SJCRH30 (cell line): ENCODE measurements around the gene HCFC1R1. TPM values are rescaled to one million over a fixed set of nuclear protein-coding genes. Genes with fewer than 3 reads are reported as not detected.
A peak's percentile ranks its signal among the peaks of the same experiment; 100 is the strongest.

Experiments
- DNase-seq, 2 experiments: peaks; one replicate each; pipeline ENCODE4 v3.0.0-alpha.2; 2015 to 2020
- H3K27ac ChIP-seq: fragments of 250-450 bp; sonication (Bioruptor Pico); 2 replicates; pipeline ENCODE4 v1.5.1; 2020; ENCODE audit warnings: mild to moderate bottlenecking, moderate library complexity
- H3K27me3 ChIP-seq: fragments of 250-450 bp; sonication (Bioruptor Pico); 2 replicates; pipeline ENCODE4 v1.5.1; 2020; ENCODE audit warnings: mild to moderate bottlenecking, moderate library complexity
- H3K36me3 ChIP-seq: fragments of 250-450 bp; sonication (Bioruptor Pico); 2 replicates; pipeline ENCODE4 v1.5.1; 2020; ENCODE audit warnings: mild to moderate bottlenecking, moderate library complexity
- H3K4me1 ChIP-seq: fragments of 250-450 bp; sonication (Bioruptor Pico); 2 replicates; pipeline ENCODE4 v1.5.1; 2020; ENCODE audit warnings: mild to moderate bottlenecking, moderate library complexity
- H3K4me3 ChIP-seq: fragments of 250-450 bp; sonication (Bioruptor Pico); 2 replicates; pipeline ENCODE4 v1.5.1; 2020; ENCODE audit warnings: mild to moderate bottlenecking, moderate library complexity
- H3K9me3 ChIP-seq: fragments of 250-450 bp; sonication (Bioruptor Pico); replicated peaks from 2 replicates; pipeline ENCODE4 v1.5.1; 2020; ENCODE audit warnings: mild to moderate bottlenecking, moderate library complexity
- total RNA-seq: library from RNA; depleted of rRNA; stranded (reverse); fragments of >200 nt; shearing (Covaris generic); gene quantifications from 2 replicates; pipeline ENCODE4 v1.2.3, GENCODE V29; 2014

The HCFC1R1 gene
- total RNA-seq, 1 experiment from 2014 or later = 18.9 TPM

DNA sequence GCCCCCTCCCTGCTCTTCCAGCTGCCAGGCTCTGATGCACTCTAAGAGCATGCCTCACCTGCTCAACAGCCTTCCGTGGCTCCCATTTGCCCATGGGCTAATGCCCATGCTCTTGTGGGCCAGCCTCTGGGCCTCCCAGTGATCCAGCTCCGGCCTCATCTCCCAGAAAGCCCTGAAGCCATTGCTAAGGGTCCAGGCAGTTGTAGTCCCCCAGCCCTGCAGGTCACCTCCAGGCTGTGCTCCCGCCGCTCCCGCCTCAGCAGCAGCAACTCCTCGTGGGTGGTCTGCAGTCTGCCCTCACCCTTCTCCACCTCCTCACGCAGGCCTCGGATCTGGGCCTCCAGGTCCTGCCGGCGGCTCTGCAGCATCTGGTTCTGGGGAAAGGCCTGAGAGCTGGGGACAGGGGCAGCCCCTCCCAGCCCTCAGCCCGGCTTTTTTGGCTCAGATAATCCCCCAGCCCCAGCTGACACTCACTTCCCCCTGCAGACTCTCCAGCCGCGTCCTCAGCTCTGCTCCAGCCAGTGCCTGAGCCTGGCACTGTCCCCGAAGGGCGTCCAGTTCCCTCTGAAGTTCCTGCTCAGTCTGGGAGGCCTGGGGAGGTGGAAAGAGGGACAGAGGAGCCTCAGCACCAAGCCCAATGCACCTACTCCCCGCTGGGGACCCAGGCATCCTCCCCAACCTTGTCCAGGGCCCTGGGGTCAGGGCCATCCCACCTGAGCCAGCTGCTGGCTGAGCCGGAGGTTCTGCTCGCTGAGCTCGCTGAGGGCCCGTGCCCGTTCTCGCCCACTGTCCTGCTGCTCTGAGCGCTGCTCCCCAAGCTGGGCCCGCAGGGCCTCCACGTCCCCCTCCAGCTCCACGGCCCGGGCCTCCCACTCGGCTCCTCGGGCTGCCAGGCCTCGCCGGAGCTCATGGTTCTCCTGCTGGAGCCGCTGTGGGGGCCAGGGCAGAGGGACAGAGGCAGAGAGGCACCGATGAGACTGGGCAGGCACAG, 6.8 kb upstream of the HCFC1R1 start:
- peak; percentile 22 to 25 for DNase-seq
- peaks cover 25% of the 10 kb centered on the region for H3K4me1 ChIP-seq
- H3K27me3 ChIP-seq = peaks cover 21% of the 10 kb centered on the region
- H3K36me3 ChIP-seq = no peaks in the 10 kb centered on the region
- H3K27ac ChIP-seq = no peak overlapping the region
- H3K9me3 ChIP-seq = no peaks in the 10 kb centered on the region
- H3K4me3 ChIP-seq = no peak overlapping the region

DNA sequence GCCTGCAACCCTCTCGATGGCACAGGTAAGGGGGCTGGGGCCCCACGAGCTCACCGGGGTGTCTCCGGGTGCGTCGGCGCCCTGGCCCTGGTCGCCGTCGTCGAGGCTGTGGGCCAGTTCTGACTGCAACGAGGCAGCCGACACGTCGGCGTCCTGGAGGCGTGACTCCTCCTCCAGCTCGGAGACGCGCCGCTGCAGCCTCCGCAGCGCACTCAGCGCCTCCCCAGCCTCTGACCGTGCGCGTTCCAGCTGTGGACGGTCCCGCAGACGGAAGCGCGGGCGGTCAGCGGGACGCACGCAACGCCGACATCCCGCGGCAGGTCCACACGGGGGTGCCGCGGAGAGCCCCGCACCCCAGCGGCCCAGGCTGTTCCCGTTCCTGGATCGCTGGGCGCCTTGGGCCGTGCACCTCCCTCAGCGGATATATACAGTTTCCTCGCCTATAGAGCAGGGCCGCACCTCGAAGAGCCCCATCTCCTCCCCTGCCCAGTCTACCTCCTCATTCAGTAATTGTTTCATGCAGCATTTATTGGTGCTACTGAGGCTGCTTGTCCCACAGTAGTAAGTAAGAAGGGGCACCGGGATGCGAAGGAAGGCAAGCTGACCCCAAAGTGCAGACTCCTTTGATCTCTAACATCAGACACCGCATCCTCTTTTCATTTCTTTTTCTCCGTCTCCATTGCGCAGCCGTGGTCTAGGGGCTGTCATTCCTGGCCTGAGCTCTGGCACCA, 5.9 kb upstream of the HCFC1R1 start:
- DNase-seq = no peak
- Histone ChIP-seq H3K36me3 (no peaks in the 10 kb centered on the region), H3K27ac (no peak overlapping the region), H3K9me3 (no peaks in the 10 kb centered on the region), H3K27me3 (peaks cover 18% of the 10 kb centered on the region), H3K4me1 (peaks cover 25% of the 10 kb centered on the region), H3K4me3 (no peak overlapping the region)

DNA sequence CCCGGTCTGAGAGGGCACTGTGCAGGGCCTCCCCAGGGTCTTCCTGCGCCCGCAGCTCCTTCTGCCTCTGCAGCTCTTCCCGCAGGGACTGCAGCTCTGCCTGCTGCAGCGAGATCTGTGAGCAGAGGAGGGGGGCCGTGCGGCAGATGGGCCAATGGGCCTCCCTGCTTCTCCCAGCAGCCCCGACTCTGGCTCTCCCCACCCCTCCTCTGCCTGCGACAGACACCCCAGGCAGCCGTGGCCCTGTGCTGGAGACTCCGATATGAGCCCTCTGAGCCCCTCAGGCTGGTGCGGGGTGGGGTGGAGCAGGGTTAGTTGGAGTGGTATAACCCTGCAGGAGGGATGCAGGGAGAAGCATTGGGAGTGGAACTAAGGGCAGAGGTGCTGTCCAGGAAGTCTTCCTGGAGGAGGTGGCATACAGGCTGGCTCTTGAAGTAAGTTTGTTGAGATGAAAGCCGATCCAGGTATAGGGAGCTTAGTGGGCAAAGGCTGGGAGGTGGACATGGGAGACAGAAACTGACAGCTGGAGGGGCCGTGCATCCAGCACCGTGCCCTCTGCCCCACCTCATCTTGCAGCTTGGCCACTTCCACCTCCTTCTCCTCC, 5.1 kb upstream of the HCFC1R1 start:
- Histone ChIP-seq H3K27me3 (peaks cover 11% of the 10 kb centered on the region), H3K4me3 (no peak overlapping the region), H3K4me1 (peaks cover 25% of the 10 kb centered on the region), H3K9me3 (no peaks in the 10 kb centered on the region), H3K36me3 (no peaks in the 10 kb centered on the region), H3K27ac (no peak overlapping the region)
- no peak for DNase-seq

DNA sequence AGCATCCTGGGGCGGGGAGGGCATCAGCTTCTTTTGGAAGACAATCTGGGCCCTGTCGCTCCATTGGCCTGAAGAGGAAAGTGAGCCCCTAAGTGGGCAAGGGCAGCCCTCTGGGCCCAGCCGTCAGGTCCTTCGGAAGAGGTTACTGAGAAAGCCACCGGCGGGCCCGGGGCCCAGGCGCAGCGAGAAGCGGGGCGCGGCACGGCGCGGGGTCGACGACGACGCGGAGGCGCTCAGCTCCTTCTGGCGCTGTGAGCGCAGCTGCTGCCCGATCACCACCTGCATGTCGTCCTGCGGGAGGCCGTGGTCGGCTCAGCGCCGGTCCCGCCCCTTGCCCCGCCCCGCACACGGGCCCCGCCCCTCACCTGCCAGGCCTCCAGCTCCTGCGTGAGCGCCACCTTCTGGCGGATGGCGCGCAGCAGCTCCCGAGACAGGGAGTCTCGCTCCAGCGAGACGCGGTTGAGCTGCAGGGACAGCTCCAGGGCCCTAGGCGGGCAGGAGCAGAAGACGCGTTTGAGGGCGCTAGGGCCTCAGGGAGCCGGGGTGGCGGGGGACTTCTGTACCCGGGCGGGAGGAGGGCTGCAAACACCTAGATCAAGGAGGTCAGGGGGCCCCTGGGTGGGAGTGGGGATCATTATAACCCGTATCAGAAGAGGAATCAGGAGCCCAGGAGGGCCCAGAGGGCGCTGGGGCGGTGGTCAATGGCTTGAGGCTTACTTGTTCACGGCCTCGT, 4.4 kb upstream of the HCFC1R1 start:
- peak in 1 of 2 experiments; percentile 38 for DNase-seq

DNA sequence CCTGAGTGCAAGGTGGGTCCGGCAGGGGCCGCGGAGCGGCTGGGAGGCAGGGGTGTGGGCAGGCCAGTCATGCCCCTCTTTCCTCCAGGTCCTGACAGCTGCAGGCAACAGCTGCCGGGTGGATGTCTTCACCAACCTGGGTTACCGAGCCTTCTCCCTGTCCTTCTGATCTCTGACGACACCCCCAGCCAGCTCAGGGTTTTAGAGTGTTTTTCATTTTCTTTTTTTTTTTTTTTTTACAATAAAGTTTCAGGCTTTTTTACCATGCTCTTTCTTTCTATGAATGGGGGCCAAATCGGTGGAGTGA, 3.7 kb upstream of the HCFC1R1 start:
- peak; percentile 63 to 66 for DNase-seq
- H3K36me3 ChIP-seq = peaks cover 6% of the 10 kb centered on the region; the same call in 1 of the 2 replicates
- H3K4me1 ChIP-seq = peaks cover 33% of the 10 kb centered on the region

More for the DNA sequence above, 4.4 kb upstream of the HCFC1R1 start:
- Histone ChIP-seq H3K4me3 (no peak overlapping the region), H3K27ac (no peak overlapping the region), H3K36me3 (no peaks in the 10 kb centered on the region), H3K4me1 (peaks cover 26% of the 10 kb centered on the region), H3K27me3 (peaks cover 11% of the 10 kb centered on the region), H3K9me3 (no peaks in the 10 kb centered on the region)

DNA sequence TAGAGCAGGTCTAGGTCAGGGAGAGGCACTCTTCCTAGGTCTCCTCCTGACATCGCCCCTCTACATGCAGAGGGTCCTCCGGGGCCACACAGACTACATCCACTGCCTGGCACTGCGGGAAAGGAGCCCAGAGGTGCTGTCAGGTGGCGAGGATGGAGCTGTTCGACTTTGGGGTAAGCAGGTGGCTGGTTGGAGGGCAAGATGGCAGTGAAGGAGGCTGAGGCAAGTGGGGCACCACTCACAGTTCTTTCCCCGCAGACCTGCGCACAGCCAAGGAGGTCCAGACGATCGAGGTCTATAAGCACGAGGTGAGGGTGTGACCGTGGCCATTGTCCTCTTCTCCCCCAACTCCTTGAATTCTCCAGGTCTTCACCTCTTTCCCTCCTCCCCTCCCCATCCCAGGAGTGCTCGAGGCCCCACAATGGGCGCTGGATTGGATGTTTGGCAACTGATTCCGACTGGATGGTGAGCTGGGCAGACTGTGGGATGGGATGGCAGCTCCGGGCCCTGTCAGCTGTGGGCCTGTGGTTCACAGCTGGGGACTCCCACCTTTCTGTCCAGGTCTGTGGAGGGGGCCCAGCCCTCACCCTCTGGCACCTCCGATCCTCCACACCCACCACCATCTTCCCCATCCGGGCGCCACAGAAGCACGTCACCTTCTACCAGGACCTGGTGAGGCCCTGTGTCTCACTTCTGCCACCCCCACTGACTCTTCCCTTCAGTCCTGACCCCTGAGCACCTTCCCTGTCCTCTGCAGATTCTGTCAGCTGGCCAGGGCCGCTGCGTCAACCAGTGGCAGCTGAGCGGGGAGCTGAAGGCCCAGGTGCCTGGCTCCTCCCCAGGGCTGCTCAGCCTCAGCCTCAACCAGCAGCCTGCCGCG, 3.1 kb upstream of the HCFC1R1 start:
- Histone ChIP-seq H3K36me3 (peaks cover 7% of the 10 kb centered on the region; the same call in 1 of the 2 replicates), H3K27ac (peak overlapping the region; percentile 22), H3K9me3 (no peaks in the 10 kb centered on the region), H3K4me3 (no peak overlapping the region), H3K27me3 (peaks cover 5% of the 10 kb centered on the region), H3K4me1 (peaks cover 35% of the 10 kb centered on the region)
- DNase-seq = no peak

More for the DNA sequence above, 3.7 kb upstream of the HCFC1R1 start:
- Histone ChIP-seq H3K27me3 (peaks cover 11% of the 10 kb centered on the region), H3K27ac (peak overlapping the region; percentile 22), H3K9me3 (no peaks in the 10 kb centered on the region), H3K4me3 (no peak overlapping the region)

DNA sequence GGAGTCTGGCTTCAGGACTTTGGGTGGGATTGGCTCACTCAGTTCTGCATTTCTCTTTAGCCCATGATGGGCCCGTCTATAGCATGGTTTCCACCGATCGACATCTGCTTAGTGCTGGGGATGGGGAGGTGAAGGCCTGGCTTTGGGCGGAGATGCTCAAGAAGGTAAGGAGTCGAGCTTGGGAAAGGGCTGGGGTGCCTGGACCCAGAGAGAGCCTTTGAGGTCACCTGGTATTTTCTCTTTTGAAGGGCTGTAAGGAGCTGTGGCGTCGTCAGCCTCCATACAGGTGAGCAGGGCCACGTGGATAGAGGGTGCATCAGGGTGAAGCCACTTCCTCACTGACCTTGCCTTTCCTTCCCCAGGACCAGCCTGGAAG, 2.2 kb upstream of the HCFC1R1 start:
- peaks cover 28% of the 10 kb centered on the region for H3K4me1 ChIP-seq
- no peak for DNase-seq
- no peaks in the 10 kb centered on the region for H3K27me3 ChIP-seq
- H3K4me3 ChIP-seq = no peak overlapping the region
- no peaks in the 10 kb centered on the region for H3K9me3 ChIP-seq
- H3K36me3 ChIP-seq = peaks cover 7% of the 10 kb centered on the region
- H3K27ac ChIP-seq = no peak overlapping the region

DNA sequence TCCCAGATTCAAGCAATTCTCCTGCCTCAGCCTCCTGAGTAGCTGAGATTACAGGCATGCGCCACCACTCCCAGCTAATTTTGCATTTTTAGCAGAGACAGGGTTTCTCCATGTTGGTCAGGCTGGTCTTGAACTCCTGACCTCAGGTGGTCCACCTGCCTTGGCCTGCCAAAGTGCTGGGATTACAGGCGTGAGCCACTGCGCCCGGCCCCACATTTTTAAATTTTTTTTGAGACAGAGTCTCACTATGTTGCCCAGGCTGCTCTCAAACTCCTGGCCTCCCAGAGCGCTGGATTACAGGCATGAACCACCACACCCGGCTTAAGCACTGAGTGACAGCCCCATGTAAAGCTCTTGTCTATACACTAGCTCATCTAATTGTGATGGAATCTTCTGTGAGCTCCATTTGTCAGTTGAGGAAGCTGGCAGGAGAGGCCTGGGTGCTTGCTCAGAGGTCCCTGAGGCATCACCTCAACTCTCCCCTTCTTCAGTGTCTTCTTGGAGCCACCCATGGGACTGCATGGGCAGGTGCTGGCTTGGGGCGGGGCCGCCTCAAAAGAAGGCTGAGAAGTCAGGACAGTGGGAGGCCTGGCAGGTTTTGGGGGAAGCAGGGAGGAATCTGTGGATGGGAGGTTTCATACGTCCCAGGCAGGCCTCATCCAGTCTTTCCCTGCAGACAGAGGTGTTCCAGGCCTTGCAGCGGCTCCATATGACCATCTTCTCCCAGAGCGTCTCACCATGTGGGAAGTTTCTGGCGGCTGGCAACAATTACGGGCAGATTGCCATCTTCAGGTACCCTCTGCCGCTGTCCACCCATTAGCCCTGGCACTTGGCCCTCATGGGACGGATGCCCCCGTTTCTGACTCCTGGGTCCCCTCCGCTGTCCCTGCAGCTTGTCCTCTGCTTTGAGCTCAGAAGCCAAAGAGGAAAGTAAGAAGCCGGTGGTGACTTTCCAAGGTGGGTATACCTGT, 1.6 kb upstream of the HCFC1R1 start:
- Histone ChIP-seq H3K36me3 (peaks cover 7% of the 10 kb centered on the region), H3K4me3 (no peak overlapping the region), H3K9me3 (no peaks in the 10 kb centered on the region), H3K27ac (no peak overlapping the region), H3K4me1 (peaks cover 21% of the 10 kb centered on the region), H3K27me3 (no peaks in the 10 kb centered on the region)
- DNase-seq = no peak

DNA sequence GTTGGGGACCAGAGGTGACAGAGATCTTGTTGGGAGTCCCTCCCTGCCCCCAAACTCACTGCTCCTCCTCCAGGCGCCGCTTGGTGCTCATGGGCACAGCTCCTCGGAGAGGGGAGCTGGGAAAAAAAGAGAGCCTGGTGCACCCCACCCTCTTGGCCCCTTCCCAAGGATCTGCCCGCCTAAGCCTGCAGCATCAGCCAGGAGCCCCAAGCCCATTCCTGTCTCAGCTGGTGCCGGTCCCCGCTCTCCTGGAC, 400 bp downstream of the HCFC1R1 start:
- no peaks in the 10 kb centered on the region for H3K27me3 ChIP-seq
- H3K27ac ChIP-seq = peak overlapping the region; percentile 95; the same call in 1 of the 2 replicates
- no peaks in the 10 kb centered on the region for H3K9me3 ChIP-seq
- peak overlapping the region; percentile 95 for H3K4me3 ChIP-seq
- H3K36me3 ChIP-seq = peaks cover 7% of the 10 kb centered on the region
- no peak for DNase-seq
- H3K4me1 ChIP-seq = peaks cover 21% of the 10 kb centered on the region

DNA sequence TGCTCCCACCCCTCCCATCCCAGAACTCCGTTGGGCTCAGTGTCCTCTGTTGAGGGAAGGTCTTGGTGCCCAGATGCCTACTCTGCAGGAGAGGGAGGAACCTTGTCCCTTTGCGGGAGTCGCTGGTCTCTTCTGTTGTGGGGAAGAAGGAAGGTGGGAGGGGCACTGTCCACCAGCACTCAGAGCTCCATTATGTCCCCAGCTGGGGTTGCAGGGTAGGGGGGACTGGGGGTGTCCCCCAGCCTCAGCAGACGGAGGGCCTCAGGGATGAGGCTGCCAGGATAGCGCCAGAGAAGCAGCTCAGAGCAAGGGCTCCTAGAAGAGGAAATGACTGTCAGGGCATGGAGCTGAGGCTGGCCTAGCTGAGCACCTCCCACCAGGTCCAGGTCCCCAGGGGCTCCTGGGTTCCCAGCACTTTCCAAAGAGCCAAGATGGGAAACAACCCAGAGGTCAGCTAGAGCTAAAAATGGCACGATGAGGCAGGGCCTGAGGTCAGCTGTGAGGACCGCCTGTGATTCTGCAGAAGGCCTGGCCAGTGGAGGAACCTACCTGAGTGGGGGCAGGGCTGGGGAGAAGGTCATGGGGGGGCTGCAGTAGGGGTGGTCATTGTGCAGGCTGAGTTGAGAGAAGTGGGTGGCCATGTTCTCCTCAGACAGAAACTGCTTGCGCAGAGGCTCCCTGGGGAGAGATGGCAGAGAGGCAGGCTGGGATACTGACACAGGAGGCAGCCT, 893 bp downstream of the HCFC1R1 start:
- peaks cover 7% of the 10 kb centered on the region for H3K36me3 ChIP-seq
- H3K27me3 ChIP-seq = no peaks in the 10 kb centered on the region
- H3K27ac ChIP-seq = peak overlapping the region; percentile 95
- H3K9me3 ChIP-seq = no peaks in the 10 kb centered on the region
- peaks cover 21% of the 10 kb centered on the region for H3K4me1 ChIP-seq
- H3K4me3 ChIP-seq = peak overlapping the region; percentile 95
- peak; percentile 24 to 32 for DNase-seq

DNA sequence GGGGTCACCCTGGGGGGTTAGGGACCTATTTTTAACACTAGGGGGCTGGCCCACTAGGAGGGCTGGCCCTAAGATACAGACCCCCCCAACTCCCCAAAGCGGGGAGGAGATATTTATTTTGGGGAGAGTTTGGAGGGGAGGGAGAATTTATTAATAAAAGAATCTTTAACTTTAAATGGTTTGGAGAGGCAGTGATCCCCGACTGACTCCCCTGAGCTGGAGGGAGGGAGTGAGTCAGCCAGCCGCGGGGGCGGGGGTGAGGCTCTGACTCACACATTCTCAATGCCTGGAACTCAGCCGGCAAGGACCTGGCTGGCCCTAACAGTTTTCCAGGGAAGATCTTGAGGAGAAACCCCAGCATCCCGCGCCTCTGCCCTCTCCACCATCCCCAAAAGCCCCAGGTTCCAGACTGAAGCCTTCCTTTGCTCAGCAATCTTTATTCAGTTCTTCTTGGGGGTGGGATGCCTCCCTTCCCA, 1.5 kb downstream of the HCFC1R1 start:
- peaks cover 17% of the 10 kb centered on the region for H3K4me1 ChIP-seq
- H3K27ac ChIP-seq = peak overlapping the region; percentile 95
- no peaks in the 10 kb centered on the region for H3K27me3 ChIP-seq
- peak overlapping the region; percentile 95 for H3K4me3 ChIP-seq
- DNase-seq = peak; percentile 85 to 89
- H3K9me3 ChIP-seq = no peaks in the 10 kb centered on the region
- peaks cover 7% of the 10 kb centered on the region for H3K36me3 ChIP-seq

DNA sequence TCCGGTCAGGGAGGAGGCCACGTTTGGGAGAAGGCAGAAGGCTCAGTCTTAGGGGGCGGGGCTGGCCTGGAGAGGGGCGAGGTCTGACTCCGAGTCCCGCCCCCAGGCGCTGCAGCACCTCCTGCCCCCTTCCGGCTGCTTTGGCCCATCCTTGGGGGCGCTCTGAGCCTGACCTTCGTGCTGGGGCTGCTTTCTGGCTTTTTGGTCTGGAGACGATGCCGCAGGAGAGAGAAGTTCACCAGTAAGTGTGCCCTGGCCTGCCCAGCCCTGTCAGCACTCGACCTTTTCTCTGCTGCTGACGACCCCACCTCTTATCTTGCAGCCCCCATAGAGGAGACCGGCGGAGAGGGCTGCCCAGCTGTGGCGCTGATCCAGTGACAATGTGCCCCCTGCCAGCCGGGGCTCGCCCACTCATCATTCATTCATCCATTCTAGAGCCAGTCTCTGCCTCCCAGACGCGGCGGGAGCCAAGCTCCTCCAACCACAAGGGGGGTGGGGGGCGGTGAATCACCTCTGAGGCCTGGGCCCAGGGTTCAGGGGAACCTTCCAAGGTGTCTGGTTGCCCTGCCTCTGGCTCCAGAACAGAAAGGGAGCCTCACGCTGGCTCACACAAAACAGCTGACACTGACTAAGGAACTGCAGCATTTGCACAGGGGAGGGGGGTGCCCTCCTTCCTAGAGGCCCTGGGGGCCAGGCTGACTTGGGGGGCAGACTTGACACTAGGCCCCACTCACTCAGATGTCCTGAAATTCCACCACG, 2.1 kb downstream of the HCFC1R1 start:
- Histone ChIP-seq H3K9me3 (no peaks in the 10 kb centered on the region), H3K4me3 (peak overlapping the region; percentile 95), H3K4me1 (peaks cover 12% of the 10 kb centered on the region), H3K27ac (peak overlapping the region; percentile 95), H3K36me3 (peaks cover 7% of the 10 kb centered on the region), H3K27me3 (no peaks in the 10 kb centered on the region)
- peak; percentile 87 to 90 for DNase-seq
